GM12873 (cell line): ENCODE measurements around the gene TSACC.

ENCODE experiments used
- CTCF ChIP-seq: IDR thresholded peaks from 2 replicates; pipeline ENCODE4 v1.5.1; 2012; ENCODE audit warnings: low read depth, mild to moderate bottlenecking, moderate library complexity, low read length, control low read depth; ENCODE audit not compliant: insufficient read depth; ENCODE audit errors: missing control alignments

The TSACC gene

GRCh38 chr1:156338180-156338976, at the start of gene TSACC, which contains the start of gene CCT3:
Gene TSACC (plus strand): TSS chr1:156338526. CDS start chr1:156339758, 1,232 bp downstream.
Gene CCT3 (minus strand): TSS chr1:156338292. CDS start chr1:156338184, 108 bp downstream.
- TF ChIP-seq CTCF, result no peak

- no peak for TF ChIP-seq CTCF
These were observed 48.5 kb upstream of the TSACC start for GRCh38 chr1:156289857-156290256.

GRCh38 chr1:156291226-156292061, 46.9 kb upstream of the TSACC start:
- no peak for TF ChIP-seq CTCF

GRCh38 chr1:156293098-156293434, 45.3 kb upstream of the TSACC start:
- TF ChIP-seq CTCF, result no peak

- TF ChIP-seq CTCF, result no peak
These were observed 44.4 kb upstream of the TSACC start for GRCh38 chr1:156293895-156294294.

- no peak for TF ChIP-seq CTCF
These were observed 42.9 kb upstream of the TSACC start, which contains the start of gene GLMP for GRCh38 chr1:156295391-156295947. Gene GLMP (minus strand): TSS chr1:156295679. CDS start chr1:156295645, 34 bp downstream.

GRCh38 chr1:156298852-156299357, 39.4 kb upstream of the TSACC start, which contains the start of gene VHLL:
Gene VHLL (minus strand): TSS chr1:156299307. CDS start chr1:156299189, 118 bp downstream.
- no peak for TF ChIP-seq CTCF
